K562 (cell line): ENCODE results near the gene SLIT1. TPM values are rescaled to one million over a fixed set of nuclear protein-coding genes. Genes with fewer than 3 reads are reported as not detected.

Experiments used
- ATAC-seq: fragments of 200-7000 bp; cut with Tn5 transposase; 3 replicates; pipeline ENCODE4 v1.9.1; 2020; ENCODE audit warnings: moderate library complexity
- BruUV-seq: library from RNA; stranded (reverse); fragments of 400-500 nt; replicated peaks from 2 replicates; lab custom pipeline; 2021; lab: Mats Ljungman, UMichigan
- CTCF ChIA-PET: fragments of 300-600 bp; formaldehyde crosslinking; extraction: SDS; loops from one replicate; lab custom pipeline; 2021; ENCODE audit warnings: low intra/inter-chr PET ratio; lab: Yijun Ruan, JAX
- POLR2A ChIA-PET: fragments of 300-600, 350-650 bp; sonication (Branson Sonifier 250); formaldehyde crosslinking; extraction: SDS; loops from one replicate; lab custom pipeline; 2021; ENCODE audit warnings: antibody characterized with exemption, inconsistent platforms; lab: Yijun Ruan, JAX
- DNase-seq, 4 experiments: peaks; one replicate each; pipeline versions ENCODE4 v3.0.0 to v3.0.0-alpha.2; 2011 to 2018; ENCODE audit warnings: low spot score in 3 of 4, mixed read lengths in 3 of 4; ENCODE audit errors: extremely low read depth in 1 of 4
- FAIRE-seq: peaks from 2 replicates; lab custom pipeline; 2011; peaks lifted over from hg19 to GRCh38; lab: Jason Lieb, UNC
- H2AFZ ChIP-seq: 2 replicates; pipeline ENCODE4 v1.6.0; 2011; ENCODE audit warnings: low read depth, low read length, control low read depth, inconsistent platforms
- H3K27ac ChIP-seq: fragments of 200-600 bp; 3 replicates; pipeline ENCODE4 v1.8.0; 2011; ENCODE audit warnings: low read depth, mild to moderate bottlenecking, control low read depth, inconsistent platforms, low read length, moderate library complexity, mixed read lengths; ENCODE audit errors: extremely low read depth
- H3K27me3 ChIP-seq, 2 experiments: fragments of 300-600 bp in 1 of 2; 2 replicates in 1 of 2; 3 replicates in 1 of 2; pipeline versions ENCODE4 v1.6.0 to v1.8.0; 2011; ENCODE audit warnings: inconsistent platforms in 2 of 2, low read length in 2 of 2, mild to moderate bottlenecking in 1 of 2, mixed read lengths in 1 of 2, moderate library complexity in 1 of 2; ENCODE audit not compliant: control insufficient read depth in 2 of 2, insufficient read depth in 2 of 2
- H3K36me3 ChIP-seq: fragments of 300-600 bp; 3 replicates; pipeline ENCODE4 v1.8.0; 2011; ENCODE audit warnings: mild to moderate bottlenecking, low read length, inconsistent platforms; ENCODE audit not compliant: control insufficient read depth, insufficient read depth
- H3K4me1 ChIP-seq, 2 experiments: fragments of 200-600 bp in 1 of 2; replicated peaks in 1 of 2; 2 replicates in 1 of 2; 3 replicates in 1 of 2; pipeline versions ENCODE4 v1.5.1 to v1.8.0; 2011; ENCODE audit warnings: inconsistent platforms in 2 of 2, low read length in 2 of 2, mild to moderate bottlenecking in 1 of 2, mixed read lengths in 1 of 2, moderate library complexity in 1 of 2; ENCODE audit not compliant: control insufficient read depth in 2 of 2, insufficient read depth in 2 of 2
- H3K4me2 ChIP-seq: 2 replicates; pipeline ENCODE4 v1.6.1; 2011; ENCODE audit warnings: low read length, control low read depth, inconsistent platforms, mixed read lengths; ENCODE audit not compliant: insufficient read depth
- H3K4me3 ChIP-seq: fragments of 200-600 bp; sonication (generic), shearing (Covaris generic); 2 replicates; pipeline ENCODE4 v1.5.1; 2016; ENCODE audit warnings: control low read depth, inconsistent platforms
- H3K79me2 ChIP-seq: fragments of 200-600 bp; 3 replicates; pipeline ENCODE4 v1.8.0; 2011; ENCODE audit warnings: low read length, inconsistent platforms; ENCODE audit not compliant: control insufficient read depth, insufficient read depth
- H3K9ac ChIP-seq, 2 experiments: 2 replicates each; pipeline versions ENCODE4 v1.6.0 to v1.6.1; 2011; ENCODE audit warnings: low read depth in 2 of 2, low read length in 2 of 2, control low read depth in 1 of 2, inconsistent platforms in 1 of 2, mild to moderate bottlenecking in 1 of 2, mixed read lengths in 1 of 2; ENCODE audit not compliant: insufficient read depth in 1 of 2
- H3K9me1 ChIP-seq: one replicate; pipeline ENCODE4 v1.6.0; 2011; ENCODE audit warnings: inconsistent platforms, mild to moderate bottlenecking, low read length, moderate library complexity; ENCODE audit not compliant: control insufficient read depth, insufficient read depth
- H3K9me3 ChIP-seq: replicated peaks from 2 replicates; pipeline ENCODE4 v1.5.1; 2011; ENCODE audit warnings: low read depth, low read length, inconsistent platforms; ENCODE audit not compliant: control insufficient read depth, insufficient read depth
- H4K20me1 ChIP-seq: replicated peaks from 2 replicates; pipeline ENCODE4 v1.6.1; 2011; ENCODE audit warnings: low read length, inconsistent platforms, mixed read lengths; ENCODE audit not compliant: control insufficient read depth, insufficient read depth
- DPF2 ChIP-seq: fragments of 450-650 bp; IDR thresholded peaks from 2 replicates; pipeline ENCODE4 v1.6.1; 2016
- ILF3 ChIP-seq: fragments of 450-650 bp; IDR thresholded peaks from 2 replicates; pipeline ENCODE4 v1.6.1; 2018; ENCODE audit warnings: antibody characterized with exemption, mild to moderate bottlenecking, moderate library complexity, borderline replicate concordance
- MAZ ChIP-seq, 2 experiments: fragments of 450-650 bp in 1 of 2; sonication (generic) in 1 of 2; formaldehyde crosslinking; IDR thresholded peaks in 1 of 2; conservative IDR thresholded peaks in 1 of 2; 2 replicates each; pipeline versions ENCODE4 v1.4.0 to v1.5.0; 2020; ENCODE audit warnings: mild to moderate bottlenecking in 1 of 2, missing genetic modification reagents in 1 of 2
- NFXL1 ChIP-seq: fragments of 450-650 bp; formaldehyde crosslinking; IDR thresholded peaks from 2 replicates; pipeline ENCODE4 v1.4.0; 2021; ENCODE audit warnings: mild to moderate bottlenecking
- POU5F1 ChIP-seq: fragments of 150-350 bp; IDR thresholded peaks from 2 replicates; pipeline ENCODE4 v1.6.1; 2014; ENCODE audit warnings: borderline replicate concordance, low read length, low read depth, mild to moderate bottlenecking; ENCODE audit not compliant: partially characterized antibody
- RB1 ChIP-seq: fragments of 450-650 bp; IDR thresholded peaks from 2 replicates; pipeline ENCODE4 v1.6.1; 2017; ENCODE audit warnings: low read depth, mild to moderate bottlenecking
- RBFOX2 ChIP-seq: fragments of 200-400 bp; formaldehyde crosslinking; IDR thresholded peaks from 2 replicates; pipeline ENCODE4 v1.6.1; 2017; ENCODE audit warnings: low read depth, mild to moderate bottlenecking, low read length, moderate library complexity
- RBM15 ChIP-seq: fragments of 200-400 bp; formaldehyde crosslinking; IDR thresholded peaks from 2 replicates; pipeline ENCODE4 v1.6.1; 2018; ENCODE audit warnings: mild to moderate bottlenecking, low read length, moderate library complexity; ENCODE audit not compliant: insufficient read depth
- ZNF133 ChIP-seq: fragments of 250-450 bp; sonication (Bioruptor Pico); IDR thresholded peaks from 2 replicates; pipeline ENCODE4 v1.4.0; 2020; ENCODE audit warnings: mild to moderate bottlenecking
- WGBS: fragments of 100-300 bp; shearing (Covaris generic); methylation state at CpG from one replicate; pipeline ENCODE4 v1.1.6; 2016; ENCODE audit warnings: low coverage, mixed read lengths; ENCODE audit not compliant: insufficient coverage; ENCODE audit errors: missing lambda C conversion rate; 5-methylcytosine and 5-hydroxymethylcytosine counted together
- in situ Hi-C: fragments of 300-500 bp; cut with MboI; formaldehyde crosslinking; loops from 4 replicates; pipeline ENCODE4 v1.15.0; 2018; ENCODE audit warnings: inconsistent platforms, mixed read lengths
- intact Hi-C: fragments of 100-400 bp; cut with micrococcal nuclease; formaldehyde crosslinking; loops from 2 replicates; pipeline ENCODE4 v1.14.2; 2022
- polyA plus RNA-seq, 8 experiments: library from polyadenylated mRNA; depleted of rRNA in 4 of 8; stranded (reverse) in 5 of 8; unstranded in 3 of 8; fragments of >200 nt; fragmentation: Nextera tagmentation in 2 of 8; fragmentation: Illumina TruSeq in 1 of 8; extraction: Ambion mirVana in 2 of 8; extraction: Trizol in 1 of 8; gene quantifications; 2 replicates each; pipeline versions ENCODE4 v1.2.1 to v1.2.3, GENCODE V29; 2011 to 2014; ENCODE audit warnings: inconsistent platforms in 1 of 8, missing spikeins in 1 of 8
- total RNA-seq, 7 experiments: library from RNA; depleted of rRNA in 6 of 7; stranded (reverse); fragments of >200 nt in 6 of 7; fragmentation: Illumina TruSeq in 2 of 7; extraction: Trizol in 2 of 7; gene quantifications; 2 replicates each; pipeline versions ENCODE4 v1.2.1 to v1.2.3, GENCODE V29; 2011 to 2021; ENCODE audit warnings: low replicate concordance in 1 of 7
- TF ChIP-seq, protein P1 (sequence below): fragments of 450-650 bp; IDR thresholded peaks from 2 replicates; pipeline ENCODE4 v1.6.1; 2016; ENCODE audit warnings: low read depth, mild to moderate bottlenecking, moderate library complexity
- TF ChIP-seq, protein P2 (sequence below): fragments of 250-450 bp; sonication (Bioruptor Pico); IDR thresholded peaks from 2 replicates; pipeline ENCODE4 v1.4.0; 2020; ENCODE audit warnings: borderline replicate concordance
- TF ChIP-seq, protein P3 (sequence below): sonication (generic); IDR thresholded peaks from 2 replicates; pipeline ENCODE4 v1.6.1; 2016

SLIT1 gene
- total and polyA plus RNA-seq, 9 of the 15 experiments (the other 6 are each of a cell fraction or from before 2014, with no cell fraction given), result 0.01 to 0.11 (median 0.04) TPM; not detected in 3

DNA sequence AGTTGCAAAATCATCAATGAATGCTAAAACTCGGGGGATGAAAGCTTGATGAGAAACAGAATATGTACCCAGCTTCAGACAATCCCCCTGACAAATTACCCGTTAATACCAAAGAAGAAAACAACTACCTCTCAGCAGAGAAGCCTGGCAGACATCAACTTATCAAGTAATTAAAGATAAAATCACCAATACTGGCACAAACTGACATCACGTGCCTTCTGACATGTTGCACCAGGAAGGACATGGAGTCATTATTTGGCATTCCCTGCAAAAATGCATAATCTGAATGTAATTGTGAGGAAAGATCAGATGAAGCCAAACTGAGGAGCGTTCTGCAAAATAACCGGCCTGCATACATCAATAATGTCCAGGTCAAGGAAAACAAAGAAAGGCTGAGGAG, 7.7 kb downstream of the SLIT1 start:
- no peak overlapping the region for H2AFZ ChIP-seq
- ATAC-seq, result no peak
- no peak for DNase-seq
- in situ Hi-C loops (no loop called here), intact Hi-C loops (no loop called here)
- no peak overlapping the region for H3K4me3 ChIP-seq
- no peaks in the 10 kb centered on the region for H3K9me3 ChIP-seq
- peaks cover 16 to 54% of the 10 kb centered on the region in 2 experiments; a peak in 4 of 5 replicates for H3K27me3 ChIP-seq
- 0% methylated on average over 5 of the region's 5 CpGs for whole genome bisulfite sequencing
- POLR2A ChIA-PET, result no interaction called here
- H4K20me1 ChIP-seq, result no peaks in the 10 kb centered on the region
- H3K79me2 ChIP-seq, result no peaks in the 10 kb centered on the region
- H3K4me2 ChIP-seq, result no peak overlapping the region
- H3K36me3 ChIP-seq, result no peaks in the 10 kb centered on the region
- no peak for FAIRE-seq
- no peak overlapping the region for H3K9ac ChIP-seq
- H3K27ac ChIP-seq, result no peak overlapping the region
- peaks cover 0 to 4% of the 10 kb centered on the region in 2 experiments; a peak in 2 of 5 replicates for H3K4me1 ChIP-seq
- TF ChIP-seq DPF2 (no peak), RBM15 (no peak), RB1 (no peak), POU5F1 (no peak), MAZ (CRISPR knock-in tag; conservative IDR thresholded peaks at IDR 0.05 in 1 of 2, IDR thresholded peaks at IDR 0.05 in 1 of 2) (no peak), ILF3 (no peak), ZNF133 (CRISPR knock-in tag) (no peak), RBFOX2 (no peak), NFXL1 (CRISPR knock-in tag) (no peak)
- TF ChIP-seq, protein P1, sequence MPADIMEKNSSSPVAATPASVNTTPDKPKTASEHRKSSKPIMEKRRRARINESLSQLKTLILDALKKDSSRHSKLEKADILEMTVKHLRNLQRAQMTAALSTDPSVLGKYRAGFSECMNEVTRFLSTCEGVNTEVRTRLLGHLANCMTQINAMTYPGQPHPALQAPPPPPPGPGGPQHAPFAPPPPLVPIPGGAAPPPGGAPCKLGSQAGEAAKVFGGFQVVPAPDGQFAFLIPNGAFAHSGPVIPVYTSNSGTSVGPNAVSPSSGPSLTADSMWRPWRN, result no peak
- TF ChIP-seq, protein P2, sequence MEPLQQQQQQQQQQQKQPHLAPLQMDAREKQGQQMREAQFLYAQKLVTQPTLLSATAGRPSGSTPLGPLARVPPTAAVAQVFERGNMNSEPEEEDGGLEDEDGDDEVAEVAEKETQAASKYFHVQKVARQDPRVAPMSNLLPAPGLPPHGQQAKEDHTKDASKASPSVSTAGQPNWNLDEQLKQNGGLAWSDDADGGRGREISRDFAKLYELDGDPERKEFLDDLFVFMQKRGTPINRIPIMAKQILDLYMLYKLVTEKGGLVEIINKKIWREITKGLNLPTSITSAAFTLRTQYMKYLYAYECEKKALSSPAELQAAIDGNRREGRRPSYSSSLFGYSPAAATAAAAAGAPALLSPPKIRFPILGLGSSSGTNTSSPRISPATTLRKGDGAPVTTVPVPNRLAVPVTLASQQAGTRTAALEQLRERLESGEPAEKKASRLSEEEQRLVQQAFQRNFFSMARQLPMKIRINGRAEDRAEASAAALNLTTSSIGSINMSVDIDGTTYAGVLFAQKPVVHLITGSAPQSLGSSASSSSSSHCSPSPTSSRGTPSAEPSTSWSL (CRISPR knock-in tag), result no peak
- TF ChIP-seq, protein P3, sequence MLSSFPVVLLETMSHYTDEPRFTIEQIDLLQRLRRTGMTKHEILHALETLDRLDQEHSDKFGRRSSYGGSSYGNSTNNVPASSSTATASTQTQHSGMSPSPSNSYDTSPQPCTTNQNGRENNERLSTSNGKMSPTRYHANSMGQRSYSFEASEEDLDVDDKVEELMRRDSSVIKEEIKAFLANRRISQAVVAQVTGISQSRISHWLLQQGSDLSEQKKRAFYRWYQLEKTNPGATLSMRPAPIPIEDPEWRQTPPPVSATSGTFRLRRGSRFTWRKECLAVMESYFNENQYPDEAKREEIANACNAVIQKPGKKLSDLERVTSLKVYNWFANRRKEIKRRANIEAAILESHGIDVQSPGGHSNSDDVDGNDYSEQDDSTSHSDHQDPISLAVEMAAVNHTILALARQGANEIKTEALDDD, result no peak
- BruUV-seq, result no TSS peak
- H3K9me1 ChIP-seq, result no peaks in the 10 kb centered on the region
- CTCF ChIA-PET, result no interaction called here
